Omental fat pad (tissue), 4 donors: Measurements from ENCODE around the gene CMSS1. TPM values are rescaled to one million over a fixed set of nuclear protein-coding genes. Genes with fewer than 3 reads are reported as not detected.

Experiments
- ATAC-seq: fragments of 150-250 bp; one replicate; pipeline ENCODE4 v1.9.1; 2016; ENCODE audit warnings: mild to moderate bottlenecking, moderate library complexity; ENCODE audit not compliant: low FRiP score
- DNase-seq: peaks from one replicate; pipeline ENCODE4 v3.0.0-alpha.2; 2019; ENCODE audit warnings: low spot score
- total RNA-seq, 4 donors: library from RNA; depleted of rRNA; stranded (reverse); fragments of >200 nt; gene quantifications; one replicate each; pipeline ENCODE4 v1.1.0, GENCODE V29; 2016
- TF ChIP-seq, protein P1 (sequence below), 3 donors: fragments of 450-650 bp; IDR thresholded peaks; one replicate each; pipeline ENCODE4 v1.5.1; 2016 to 2017; ENCODE audit warnings: antibody characterized with exemption in 3 of 3, mild to moderate bottlenecking in 3 of 3, moderate library complexity in 2 of 3

Gene CMSS1
- total RNA-seq, 4 donors from 2014 or later = 16.9 to 29.3 (median 21.1) TPM

DNA sequence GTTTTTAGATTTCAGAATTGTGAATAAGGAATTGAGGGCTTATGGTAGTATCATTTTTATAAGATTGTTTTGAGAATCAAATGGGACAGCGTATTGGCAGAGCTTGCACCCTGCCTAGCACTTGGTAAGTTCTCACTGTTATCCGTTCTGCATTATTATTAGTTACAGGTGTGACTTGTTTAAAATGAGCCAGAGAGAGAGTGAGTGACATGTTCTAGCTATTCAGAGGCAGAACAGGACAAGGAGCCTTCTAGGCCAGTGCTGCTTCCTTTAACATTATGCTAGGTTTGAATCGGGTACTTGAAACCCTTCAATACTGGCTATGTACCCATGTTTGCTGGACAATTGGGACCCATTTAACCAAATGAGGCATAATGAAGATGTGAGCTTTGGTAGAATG lies 162.9 kb downstream of the CMSS1 start:
- ATAC-seq = no peak
- TF ChIP-seq, protein P1, sequence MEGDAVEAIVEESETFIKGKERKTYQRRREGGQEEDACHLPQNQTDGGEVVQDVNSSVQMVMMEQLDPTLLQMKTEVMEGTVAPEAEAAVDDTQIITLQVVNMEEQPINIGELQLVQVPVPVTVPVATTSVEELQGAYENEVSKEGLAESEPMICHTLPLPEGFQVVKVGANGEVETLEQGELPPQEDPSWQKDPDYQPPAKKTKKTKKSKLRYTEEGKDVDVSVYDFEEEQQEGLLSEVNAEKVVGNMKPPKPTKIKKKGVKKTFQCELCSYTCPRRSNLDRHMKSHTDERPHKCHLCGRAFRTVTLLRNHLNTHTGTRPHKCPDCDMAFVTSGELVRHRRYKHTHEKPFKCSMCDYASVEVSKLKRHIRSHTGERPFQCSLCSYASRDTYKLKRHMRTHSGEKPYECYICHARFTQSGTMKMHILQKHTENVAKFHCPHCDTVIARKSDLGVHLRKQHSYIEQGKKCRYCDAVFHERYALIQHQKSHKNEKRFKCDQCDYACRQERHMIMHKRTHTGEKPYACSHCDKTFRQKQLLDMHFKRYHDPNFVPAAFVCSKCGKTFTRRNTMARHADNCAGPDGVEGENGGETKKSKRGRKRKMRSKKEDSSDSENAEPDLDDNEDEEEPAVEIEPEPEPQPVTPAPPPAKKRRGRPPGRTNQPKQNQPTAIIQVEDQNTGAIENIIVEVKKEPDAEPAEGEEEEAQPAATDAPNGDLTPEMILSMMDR (IDR thresholded peaks at IDR 0.05) = no peak
- no peak for DNase-seq

GRCh38 chr3:99981138-99981537 lies 163.5 kb downstream of the CMSS1 start:
- TF ChIP-seq, protein P1 (IDR thresholded peaks at IDR 0.05) = no peak
- no peak for DNase-seq
- no peak for ATAC-seq

GRCh38 chr3:99982650-99983049 lies 165.0 kb downstream of the CMSS1 start:
- TF ChIP-seq, protein P1 (IDR thresholded peaks at IDR 0.05) = no peak
- DNase-seq (no peak), ATAC-seq (no peak)

DNA sequence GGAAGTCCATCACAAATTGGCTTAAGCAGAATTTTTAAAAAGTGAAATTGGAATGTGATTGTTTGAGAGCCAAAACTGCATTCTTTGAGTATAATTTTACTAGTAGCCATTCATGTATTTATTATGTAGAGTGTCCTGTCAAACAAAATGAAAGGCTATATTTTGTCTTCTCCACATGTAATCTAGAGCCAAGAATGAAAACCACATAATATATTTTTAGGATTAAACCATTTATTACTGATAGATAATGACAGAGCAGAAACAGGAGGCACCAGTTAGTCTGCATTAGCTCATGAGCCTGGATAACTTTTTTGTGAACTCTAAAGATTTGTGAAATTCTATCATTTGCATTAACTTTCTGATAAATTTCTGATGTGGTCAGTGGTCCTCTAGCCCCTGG lies 166.5 kb downstream of the CMSS1 start:
- no peak for ATAC-seq
- TF ChIP-seq, protein P1 (IDR thresholded peaks at IDR 0.05) = no peak
- no peak for DNase-seq

GRCh38 chr3:99984668-99985067 lies 167.0 kb downstream of the CMSS1 start:
- DNase-seq (no peak), ATAC-seq (no peak)
- TF ChIP-seq, protein P1 (IDR thresholded peaks at IDR 0.05) = no peak

DNA sequence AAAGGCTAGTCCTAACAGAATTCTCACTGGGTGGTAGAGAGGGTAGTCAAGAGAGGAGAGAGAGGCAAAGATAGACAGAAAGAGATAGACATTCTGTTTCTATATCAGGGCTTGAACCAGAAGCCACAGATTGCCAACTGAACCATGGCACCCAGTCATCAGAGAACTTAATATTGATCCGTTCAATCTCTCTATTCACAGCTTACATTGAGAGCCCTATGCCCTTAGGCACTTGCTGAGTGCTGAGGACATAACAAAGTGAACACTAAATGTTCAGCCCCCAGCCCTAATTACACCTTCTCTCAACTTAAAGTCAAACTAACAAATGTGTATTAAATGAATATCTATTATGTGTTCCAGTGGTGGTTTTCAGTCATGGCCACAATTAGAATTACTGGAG lies 172.5 kb downstream of the CMSS1 start:
- ATAC-seq (no peak), DNase-seq (no peak)
- TF ChIP-seq, protein P1 (IDR thresholded peaks at IDR 0.05) = no peak

GRCh38 chr3:99997293-99997692 lies 179.6 kb downstream of the CMSS1 start:
- DNase-seq = no peak
- no peak for ATAC-seq
- TF ChIP-seq, protein P1 (IDR thresholded peaks at IDR 0.05) = no peak
